ENCODE results near the gene PACRG. TPM values are rescaled to one million over a fixed set of nuclear protein-coding genes. Genes with fewer than 3 reads are reported as not detected.

The PACRG gene
- total and polyA plus RNA-seq, 2 of the 4 experiments (the other 2 are of a cell fraction), result not detected

DNA sequence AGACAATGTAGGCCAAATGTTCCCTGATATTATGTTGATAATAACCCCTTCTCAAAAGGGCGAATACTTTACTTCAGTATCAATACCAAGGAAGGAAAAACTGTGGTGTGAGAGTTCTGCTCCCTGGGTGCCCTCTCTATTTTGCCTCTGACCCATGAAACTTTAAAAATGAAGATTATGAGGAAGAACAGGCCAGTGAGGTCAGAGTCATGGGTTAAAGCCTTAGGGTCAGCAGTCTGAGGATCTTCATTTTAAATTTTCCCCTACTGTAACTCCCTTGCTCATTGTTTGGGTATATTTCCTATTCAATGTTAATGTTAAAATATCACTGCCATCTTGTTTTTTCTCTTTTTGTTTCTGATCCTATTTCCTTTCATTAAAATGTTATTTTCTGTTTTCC is 48.1 kb upstream of the PACRG start:
- Histone ChIP-seq H3K9me3 (ENCODE audit: control insufficient read depth, insufficient read depth, low read length) (peaks cover 2% of the 10 kb centered on the region), H3K18ac (ENCODE audit: low read depth, low read length) (no peak overlapping the region), H3K4me2 (ENCODE audit: low read depth, low read length) (no peak overlapping the region), H2AFZ (replicated peaks; ENCODE audit: low read length, poor library complexity) (no peak overlapping the region), H3K56ac (ENCODE audit: extremely low read depth, insufficient read depth, low read length) (no peak overlapping the region), H4K20me1 (ENCODE audit: insufficient read depth, low read length) (no peaks in the 10 kb centered on the region), H4K91ac (ENCODE audit: insufficient read depth, low read depth, low read length) (no peak overlapping the region), H3K27ac (ENCODE audit: insufficient read depth, low read length) (no peak overlapping the region), H3K27me3 (ENCODE audit: control insufficient read depth, insufficient read depth, low read length) (no peaks in the 10 kb centered on the region), H3K14ac (replicated peaks; ENCODE audit: low read depth, low read length) (no peak overlapping the region), H2BK5ac (ENCODE audit: low read depth, low read length, poor library complexity, severe bottlenecking) (no peak overlapping the region), H3K23ac (ENCODE audit: low read depth, low read length) (no peak overlapping the region), H3K79me1 (ENCODE audit: low read depth in 1 of 2, low read length in 2 of 2) (no peaks in the 10 kb centered on the region), H3K4me3 (ENCODE audit: insufficient read depth, low read depth, low read length) (no peak overlapping the region), H2BK15ac (ENCODE audit: low read depth, low read length) (no peak overlapping the region), H2BK20ac (ENCODE audit: low read depth, low read length) (no peak overlapping the region), H3K9ac (ENCODE audit: low read depth, low read length) (no peak overlapping the region), H3K9me1 (ENCODE audit: insufficient read depth, low read length) (no peaks in the 10 kb centered on the region), H3K4me1 (ENCODE audit: control insufficient read depth, insufficient read depth, low read length) (no peaks in the 10 kb centered on the region), H3K4ac (ENCODE audit: low read depth, low read length) (no peak overlapping the region), H4K8ac (ENCODE audit: low read depth in 2 of 2, low read length in 2 of 2) (no peak overlapping the region), H2BK120ac (ENCODE audit: low read depth, low read length) (no peak overlapping the region), H2AK9ac (replicated peaks; ENCODE audit: low read depth, low read length, poor library complexity) (no peak overlapping the region), H3K36me3 (ENCODE audit: control insufficient read depth, insufficient read depth, low read length) (no peaks in the 10 kb centered on the region), H2AK5ac (ENCODE audit: low read depth, low read length) (no peak overlapping the region), H4K5ac (ENCODE audit: low read depth, low read length) (no peak overlapping the region)
- dilution Hi-C loops (cut with HindIII; ENCODE audit: low sequenced_read_pairs, unreplicated experiment) (no loop called here), intact Hi-C loops (cut with micrococcal nuclease) (no loop called here), in situ Hi-C loops (cut with MboI; ENCODE audit: low sequenced_read_pairs) (no loop called here)
- ATAC-seq (ENCODE audit: low read depth), result no peak
- POLR2A ChIA-PET (ENCODE audit: unreplicated experiment), result no interaction called here
- CTCF ChIA-PET, result no interaction called here
- TF ChIP-seq, protein P1, sequence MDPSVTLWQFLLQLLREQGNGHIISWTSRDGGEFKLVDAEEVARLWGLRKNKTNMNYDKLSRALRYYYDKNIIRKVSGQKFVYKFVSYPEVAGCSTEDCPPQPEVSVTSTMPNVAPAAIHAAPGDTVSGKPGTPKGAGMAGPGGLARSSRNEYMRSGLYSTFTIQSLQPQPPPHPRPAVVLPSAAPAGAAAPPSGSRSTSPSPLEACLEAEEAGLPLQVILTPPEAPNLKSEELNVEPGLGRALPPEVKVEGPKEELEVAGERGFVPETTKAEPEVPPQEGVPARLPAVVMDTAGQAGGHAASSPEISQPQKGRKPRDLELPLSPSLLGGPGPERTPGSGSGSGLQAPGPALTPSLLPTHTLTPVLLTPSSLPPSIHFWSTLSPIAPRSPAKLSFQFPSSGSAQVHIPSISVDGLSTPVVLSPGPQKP (IDR thresholded peaks at IDR 0.05; ENCODE audit: borderline replicate concordance, low read depth, low read length), result no peak
- TF ChIP-seq POLR2A (IDR thresholded peaks at IDR 0.05; ENCODE audit: low read depth, low read length) (no peak), RCOR1 (IDR thresholded peaks at IDR 0.05; ENCODE audit: insufficient replicate concordance, low read length) (no peak), MAFK (IDR thresholded peaks at IDR 0.05; ENCODE audit: low read depth, low read length) (no peak), NFE2L2 (IDR thresholded peaks at IDR 0.05; ENCODE audit: low read depth, low read length) (no peak), BHLHE40 (IDR thresholded peaks at IDR 0.05; ENCODE audit: low read depth, low read length) (no peak), MAZ (IDR thresholded peaks at IDR 0.05; ENCODE audit: borderline replicate concordance, low read depth, low read length) (no peak), CHD1 (IDR thresholded peaks at IDR 0.05; ENCODE audit: low read depth, low read length) (no peak), FOS (IDR thresholded peaks at IDR 0.05; ENCODE audit: low read depth, low read length) (no peak), RFX5 (IDR thresholded peaks at IDR 0.05; ENCODE audit: low read depth, low read length) (no peak), SMC3 (IDR thresholded peaks at IDR 0.05; ENCODE audit: low read depth, low read length) (no peak)
- TF ChIP-seq, protein P2, sequence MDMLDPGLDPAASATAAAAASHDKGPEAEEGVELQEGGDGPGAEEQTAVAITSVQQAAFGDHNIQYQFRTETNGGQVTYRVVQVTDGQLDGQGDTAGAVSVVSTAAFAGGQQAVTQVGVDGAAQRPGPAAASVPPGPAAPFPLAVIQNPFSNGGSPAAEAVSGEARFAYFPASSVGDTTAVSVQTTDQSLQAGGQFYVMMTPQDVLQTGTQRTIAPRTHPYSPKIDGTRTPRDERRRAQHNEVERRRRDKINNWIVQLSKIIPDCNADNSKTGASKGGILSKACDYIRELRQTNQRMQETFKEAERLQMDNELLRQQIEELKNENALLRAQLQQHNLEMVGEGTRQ (IDR thresholded peaks at IDR 0.05; ENCODE audit: low read depth, low read length), result no peak
- TF ChIP-seq, protein P3, sequence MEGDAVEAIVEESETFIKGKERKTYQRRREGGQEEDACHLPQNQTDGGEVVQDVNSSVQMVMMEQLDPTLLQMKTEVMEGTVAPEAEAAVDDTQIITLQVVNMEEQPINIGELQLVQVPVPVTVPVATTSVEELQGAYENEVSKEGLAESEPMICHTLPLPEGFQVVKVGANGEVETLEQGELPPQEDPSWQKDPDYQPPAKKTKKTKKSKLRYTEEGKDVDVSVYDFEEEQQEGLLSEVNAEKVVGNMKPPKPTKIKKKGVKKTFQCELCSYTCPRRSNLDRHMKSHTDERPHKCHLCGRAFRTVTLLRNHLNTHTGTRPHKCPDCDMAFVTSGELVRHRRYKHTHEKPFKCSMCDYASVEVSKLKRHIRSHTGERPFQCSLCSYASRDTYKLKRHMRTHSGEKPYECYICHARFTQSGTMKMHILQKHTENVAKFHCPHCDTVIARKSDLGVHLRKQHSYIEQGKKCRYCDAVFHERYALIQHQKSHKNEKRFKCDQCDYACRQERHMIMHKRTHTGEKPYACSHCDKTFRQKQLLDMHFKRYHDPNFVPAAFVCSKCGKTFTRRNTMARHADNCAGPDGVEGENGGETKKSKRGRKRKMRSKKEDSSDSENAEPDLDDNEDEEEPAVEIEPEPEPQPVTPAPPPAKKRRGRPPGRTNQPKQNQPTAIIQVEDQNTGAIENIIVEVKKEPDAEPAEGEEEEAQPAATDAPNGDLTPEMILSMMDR (conservative IDR thresholded peaks at IDR 0.05; ENCODE audit: low read depth, low read length), result no peak
- no peak for DNase-seq
- WGBS, 2 experiments (ENCODE audit: extremely low coverage in 2 of 2, insufficient read length in 1 of 2), result no CpG with 5 or more reads among the region's 1 CpG
- no TSS peak for BruUV-seq (replicated peaks)
